Osteoblast (primary cell): Measurements from ENCODE around the gene HEY2. TPM values are rescaled to one million over a fixed set of nuclear protein-coding genes. Genes with fewer than 3 reads are reported as not detected.

ENCODE experiments used
- DNase-seq: peaks from one replicate; pipeline ENCODE4 v3.0.0; 2011; ENCODE audit warnings: low spot score, mixed read lengths; ENCODE audit not compliant: insufficient read length; ENCODE audit errors: missing footprints
- H2AFZ ChIP-seq: 2 replicates; pipeline ENCODE4 v1.6.0; 2011; ENCODE audit warnings: mild to moderate bottlenecking, low read length
- H3K27ac ChIP-seq: 2 replicates; pipeline ENCODE4 v1.5.1; 2011; ENCODE audit warnings: mild to moderate bottlenecking, low read depth, low read length, moderate library complexity
- H3K27me3 ChIP-seq: 2 replicates; pipeline ENCODE4 v1.6.0; 2012; ENCODE audit warnings: mild to moderate bottlenecking, control low read depth, inconsistent platforms, low read length, moderate library complexity; ENCODE audit not compliant: insufficient read depth
- H3K36me3 ChIP-seq: 2 replicates; pipeline ENCODE4 v1.5.1; 2011; ENCODE audit warnings: mild to moderate bottlenecking, low read length, control low read depth, moderate library complexity; ENCODE audit not compliant: insufficient read depth
- H3K4me1 ChIP-seq: 2 replicates; pipeline ENCODE4 v1.5.1; 2011; ENCODE audit warnings: mild to moderate bottlenecking, low read length, control low read depth, moderate library complexity; ENCODE audit not compliant: insufficient read depth
- H3K4me2 ChIP-seq: 2 replicates; pipeline ENCODE4 v1.6.0; 2011; ENCODE audit warnings: mild to moderate bottlenecking, low read length; ENCODE audit not compliant: insufficient read depth
- H3K4me3 ChIP-seq: fragments of 200-600 bp; sonication (generic); 3 replicates; pipeline ENCODE4 v1.5.1; 2012; ENCODE audit warnings: mild to moderate bottlenecking, low read length, inconsistent platforms; ENCODE audit not compliant: insufficient read depth
- H3K79me2 ChIP-seq: 2 replicates; pipeline ENCODE4 v1.6.0; 2012; ENCODE audit warnings: mild to moderate bottlenecking, low read length, control low read depth, inconsistent platforms; ENCODE audit not compliant: insufficient read depth
- H3K9me3 ChIP-seq: 2 replicates; pipeline ENCODE4 v1.5.1; 2011; ENCODE audit warnings: low read depth, low read length, control low read depth
- H4K20me1 ChIP-seq: 2 replicates; pipeline ENCODE4 v1.6.0; 2012; ENCODE audit warnings: mild to moderate bottlenecking, low read length, control low read depth; ENCODE audit not compliant: insufficient read depth
- CTCF ChIP-seq: IDR thresholded peaks from 2 replicates; pipeline ENCODE4 v1.5.1; 2011; ENCODE audit warnings: mild to moderate bottlenecking, low read depth, low read length, moderate library complexity; ENCODE audit errors: extremely low read depth
- total RNA-seq: library from RNA; depleted of rRNA; stranded (reverse); fragments of >200 nt; gene quantifications from 2 replicates; pipeline ENCODE4 v1.2.3, GENCODE V29; 2012

Gene HEY2
- total RNA-seq, 1 donor: 2.2 TPM

- peaks cover 95% of the 10 kb centered on the region for H3K27me3 ChIP-seq
These were observed 1.4 kb downstream of the HEY2 start for GRCh38 chr6:125750692-125751333.

GRCh38 chr6:125751334-125751916 lies 2.0 kb downstream of the HEY2 start:
- no peaks in the 10 kb centered on the region for H3K36me3 ChIP-seq
- no peaks in the 10 kb centered on the region for H3K79me2 ChIP-seq
- no peak overlapping the region for H2AFZ ChIP-seq
- no peak for TF ChIP-seq CTCF
- no peak overlapping the region for H3K4me3 ChIP-seq
- peaks cover 20% of the 10 kb centered on the region for H3K4me1 ChIP-seq
- no peak overlapping the region for H3K27ac ChIP-seq
- H4K20me1 ChIP-seq: no peaks in the 10 kb centered on the region
- H3K4me2 ChIP-seq: no peak overlapping the region
- H3K9me3 ChIP-seq: no peaks in the 10 kb centered on the region
- peaks cover 89% of the 10 kb centered on the region for H3K27me3 ChIP-seq
- DNase-seq: no peak

More at GRCh38 chr6:125750692-125751333, 1.4 kb downstream of the HEY2 start:
- no peaks in the 10 kb centered on the region for H3K79me2 ChIP-seq
- TF ChIP-seq CTCF: no peak
- no peaks in the 10 kb centered on the region for H4K20me1 ChIP-seq
- no peaks in the 10 kb centered on the region for H3K9me3 ChIP-seq
- no peak overlapping the region for H2AFZ ChIP-seq
- no peaks in the 10 kb centered on the region for H3K36me3 ChIP-seq
- no peak for DNase-seq
- H3K4me3 ChIP-seq: no peak overlapping the region
- no peak overlapping the region for H3K4me2 ChIP-seq
- H3K27ac ChIP-seq: no peak overlapping the region
- H3K4me1 ChIP-seq: peaks cover 20% of the 10 kb centered on the region

GRCh38 chr6:125752773-125753172 lies 3.3 kb downstream of the HEY2 start:
- H3K4me1 ChIP-seq: peaks cover 14% of the 10 kb centered on the region
- no peaks in the 10 kb centered on the region for H3K9me3 ChIP-seq
- no peak for DNase-seq
- no peaks in the 10 kb centered on the region for H4K20me1 ChIP-seq
- no peaks in the 10 kb centered on the region for H3K79me2 ChIP-seq
- no peak overlapping the region for H3K4me2 ChIP-seq
- no peak for TF ChIP-seq CTCF
- no peak overlapping the region for H2AFZ ChIP-seq
- H3K36me3 ChIP-seq: no peaks in the 10 kb centered on the region
- peaks cover 83% of the 10 kb centered on the region for H3K27me3 ChIP-seq
- no peak overlapping the region for H3K4me3 ChIP-seq
- no peak overlapping the region for H3K27ac ChIP-seq

GRCh38 chr6:125753218-125753936 lies 3.9 kb downstream of the HEY2 start:
- peaks cover 8% of the 10 kb centered on the region for H3K4me1 ChIP-seq
- no peaks in the 10 kb centered on the region for H3K9me3 ChIP-seq
- DNase-seq: no peak
- no peaks in the 10 kb centered on the region for H3K79me2 ChIP-seq
- no peak overlapping the region for H3K4me2 ChIP-seq
- H2AFZ ChIP-seq: no peak overlapping the region
- TF ChIP-seq CTCF: peak; percentile 46
- peaks cover 77% of the 10 kb centered on the region for H3K27me3 ChIP-seq
- H4K20me1 ChIP-seq: no peaks in the 10 kb centered on the region
- H3K4me3 ChIP-seq: no peak overlapping the region
- no peak overlapping the region for H3K27ac ChIP-seq
- no peaks in the 10 kb centered on the region for H3K36me3 ChIP-seq
